Measurements from ENCODE around the gene TAF4.

DNA sequence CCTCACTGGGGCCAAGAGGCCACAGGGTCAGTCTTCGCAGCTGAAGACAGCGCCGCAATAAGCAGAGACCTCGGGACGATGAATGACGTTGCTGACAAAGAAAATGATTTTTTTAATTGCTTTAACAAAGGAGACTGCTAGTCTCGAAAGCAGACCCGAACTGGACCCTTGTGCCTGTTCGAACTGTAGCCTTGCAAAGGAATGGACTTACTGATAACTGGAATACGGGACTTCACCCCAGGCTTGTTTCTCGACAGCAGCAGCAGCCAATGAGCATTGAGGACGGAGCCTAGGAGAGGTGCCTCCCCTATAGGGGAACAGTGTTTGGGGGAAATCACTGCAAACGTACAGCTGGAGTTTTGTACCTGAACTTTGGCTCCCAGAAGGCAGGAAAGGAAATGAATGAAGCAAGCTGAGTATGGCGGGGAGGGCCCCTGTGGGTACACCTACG lies 1.3 kb upstream of the TAF4 start:
- TF ChIP-seq, protein P1, sequence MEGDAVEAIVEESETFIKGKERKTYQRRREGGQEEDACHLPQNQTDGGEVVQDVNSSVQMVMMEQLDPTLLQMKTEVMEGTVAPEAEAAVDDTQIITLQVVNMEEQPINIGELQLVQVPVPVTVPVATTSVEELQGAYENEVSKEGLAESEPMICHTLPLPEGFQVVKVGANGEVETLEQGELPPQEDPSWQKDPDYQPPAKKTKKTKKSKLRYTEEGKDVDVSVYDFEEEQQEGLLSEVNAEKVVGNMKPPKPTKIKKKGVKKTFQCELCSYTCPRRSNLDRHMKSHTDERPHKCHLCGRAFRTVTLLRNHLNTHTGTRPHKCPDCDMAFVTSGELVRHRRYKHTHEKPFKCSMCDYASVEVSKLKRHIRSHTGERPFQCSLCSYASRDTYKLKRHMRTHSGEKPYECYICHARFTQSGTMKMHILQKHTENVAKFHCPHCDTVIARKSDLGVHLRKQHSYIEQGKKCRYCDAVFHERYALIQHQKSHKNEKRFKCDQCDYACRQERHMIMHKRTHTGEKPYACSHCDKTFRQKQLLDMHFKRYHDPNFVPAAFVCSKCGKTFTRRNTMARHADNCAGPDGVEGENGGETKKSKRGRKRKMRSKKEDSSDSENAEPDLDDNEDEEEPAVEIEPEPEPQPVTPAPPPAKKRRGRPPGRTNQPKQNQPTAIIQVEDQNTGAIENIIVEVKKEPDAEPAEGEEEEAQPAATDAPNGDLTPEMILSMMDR (IDR thresholded peaks at IDR 0.05 in 4 of 5, conservative IDR thresholded peaks at IDR 0.05 in 1 of 5): no peak
- TF ChIP-seq POLR2A (IDR thresholded peaks at IDR 0.05): no peak

Measured in gastrocnemius medialis (tissue), 4 donors.